HUES48 (cell line): ENCODE measurements around the gene SEMA6A.

Source experiments
- H3K27ac ChIP-seq: one replicate; pipeline ENCODE4 v1.7.0; 2013; ENCODE audit warnings: low read depth, low read length, inconsistent platforms
- H3K27me3 ChIP-seq: 2 replicates; pipeline ENCODE4 v1.6.1; 2013; ENCODE audit warnings: mild to moderate bottlenecking, low read length; ENCODE audit not compliant: control insufficient read depth, insufficient read depth
- H3K36me3 ChIP-seq: 2 replicates; pipeline ENCODE4 v1.6.1; 2013; ENCODE audit warnings: low read length; ENCODE audit not compliant: control insufficient read depth, insufficient read depth
- H3K4me1 ChIP-seq: 2 replicates; pipeline ENCODE4 v1.6.1; 2013; ENCODE audit warnings: mild to moderate bottlenecking, low read length; ENCODE audit not compliant: control insufficient read depth, insufficient read depth
- H3K4me3 ChIP-seq: 2 replicates; pipeline ENCODE4 v1.5.1; 2013; ENCODE audit warnings: mild to moderate bottlenecking, low read depth, low read length
- H3K9ac ChIP-seq: 2 replicates; pipeline ENCODE4 v1.6.1; 2013; ENCODE audit warnings: mild to moderate bottlenecking, low read depth, low read length, moderate library complexity
- H3K9me3 ChIP-seq: 2 replicates; pipeline ENCODE4 v1.6.1; 2013; ENCODE audit warnings: low read length; ENCODE audit not compliant: control insufficient read depth, insufficient read depth

Gene SEMA6A

GRCh38 chr5:116402235-116402634 lies 172.4 kb downstream of the SEMA6A start:
- Histone ChIP-seq H3K27me3 (no peaks in the 10 kb centered on the region), H3K4me1 (no peaks in the 10 kb centered on the region)

GRCh38 chr5:116401576-116401975 lies 173.0 kb downstream of the SEMA6A start:
- Histone ChIP-seq H3K27ac (no peak overlapping the region), H3K9me3 (no peaks in the 10 kb centered on the region), H3K27me3 (no peaks in the 10 kb centered on the region), H3K9ac (no peak overlapping the region), H3K36me3 (no peaks in the 10 kb centered on the region), H3K4me3 (no peak overlapping the region), H3K4me1 (no peaks in the 10 kb centered on the region)

More at GRCh38 chr5:116402235-116402634, 172.4 kb downstream of the SEMA6A start:
- Histone ChIP-seq H3K9ac (no peak overlapping the region), H3K36me3 (no peaks in the 10 kb centered on the region), H3K9me3 (no peaks in the 10 kb centered on the region), H3K27ac (no peak overlapping the region), H3K4me3 (no peak overlapping the region)

- Histone ChIP-seq H3K9ac (no peak overlapping the region), H3K4me3 (no peak overlapping the region), H3K27ac (no peak overlapping the region), H3K4me1 (no peaks in the 10 kb centered on the region; the same call in 1 of the 2 replicates), H3K9me3 (no peaks in the 10 kb centered on the region), H3K36me3 (no peaks in the 10 kb centered on the region), H3K27me3 (no peaks in the 10 kb centered on the region)
Observed at GRCh38 chr5:116396476-116397099, 178.0 kb downstream of the SEMA6A start.

GRCh38 chr5:116395631-116396203 lies 178.9 kb downstream of the SEMA6A start:
- no peak overlapping the region for H3K27ac ChIP-seq
- no peaks in the 10 kb centered on the region for H3K9me3 ChIP-seq
- H3K4me3 ChIP-seq, result no peak overlapping the region
- H3K4me1 ChIP-seq, result no peaks in the 10 kb centered on the region; the same call in 1 of the 2 replicates
- no peaks in the 10 kb centered on the region for H3K36me3 ChIP-seq
- no peaks in the 10 kb centered on the region for H3K27me3 ChIP-seq
- no peak overlapping the region for H3K9ac ChIP-seq

- H3K27ac ChIP-seq, result no peak overlapping the region
- H3K27me3 ChIP-seq, result no peaks in the 10 kb centered on the region
Observed at GRCh38 chr5:116395226-116395625, 179.4 kb downstream of the SEMA6A start.

GRCh38 chr5:116394186-116394867 lies 180.3 kb downstream of the SEMA6A start:
- Histone ChIP-seq H3K36me3 (no peaks in the 10 kb centered on the region), H3K9me3 (no peaks in the 10 kb centered on the region), H3K9ac (no peak overlapping the region), H3K4me1 (no peaks in the 10 kb centered on the region; the same call in 1 of the 2 replicates), H3K27ac (no peak overlapping the region), H3K27me3 (no peaks in the 10 kb centered on the region), H3K4me3 (no peak overlapping the region)

More at GRCh38 chr5:116395226-116395625, 179.4 kb downstream of the SEMA6A start:
- Histone ChIP-seq H3K4me3 (no peak overlapping the region), H3K36me3 (no peaks in the 10 kb centered on the region), H3K9ac (no peak overlapping the region), H3K4me1 (no peaks in the 10 kb centered on the region; the same call in 1 of the 2 replicates), H3K9me3 (no peaks in the 10 kb centered on the region)
